Body of pancreas (tissue), 4 donors: Measurements from ENCODE around the gene KIF19.

Source experiments
- POLR2A ChIP-seq, 3 donors: fragments of 450-650 bp; IDR thresholded peaks; one replicate each; pipeline ENCODE4 v1.6.1; 2016; ENCODE audit warnings: antibody characterized with exemption in 3 of 3, mild to moderate bottlenecking in 2 of 3
- TF ChIP-seq, protein P1 (sequence below), 7 experiments: fragments of 450-650 bp in 4 of 7; fragments of 200-600 bp in 3 of 7; sonication (generic) in 3 of 7; IDR thresholded peaks; one replicate each; pipeline ENCODE4 v1.5.1; 2016 to 2019; ENCODE audit warnings: antibody characterized with exemption in 7 of 7

DNA sequence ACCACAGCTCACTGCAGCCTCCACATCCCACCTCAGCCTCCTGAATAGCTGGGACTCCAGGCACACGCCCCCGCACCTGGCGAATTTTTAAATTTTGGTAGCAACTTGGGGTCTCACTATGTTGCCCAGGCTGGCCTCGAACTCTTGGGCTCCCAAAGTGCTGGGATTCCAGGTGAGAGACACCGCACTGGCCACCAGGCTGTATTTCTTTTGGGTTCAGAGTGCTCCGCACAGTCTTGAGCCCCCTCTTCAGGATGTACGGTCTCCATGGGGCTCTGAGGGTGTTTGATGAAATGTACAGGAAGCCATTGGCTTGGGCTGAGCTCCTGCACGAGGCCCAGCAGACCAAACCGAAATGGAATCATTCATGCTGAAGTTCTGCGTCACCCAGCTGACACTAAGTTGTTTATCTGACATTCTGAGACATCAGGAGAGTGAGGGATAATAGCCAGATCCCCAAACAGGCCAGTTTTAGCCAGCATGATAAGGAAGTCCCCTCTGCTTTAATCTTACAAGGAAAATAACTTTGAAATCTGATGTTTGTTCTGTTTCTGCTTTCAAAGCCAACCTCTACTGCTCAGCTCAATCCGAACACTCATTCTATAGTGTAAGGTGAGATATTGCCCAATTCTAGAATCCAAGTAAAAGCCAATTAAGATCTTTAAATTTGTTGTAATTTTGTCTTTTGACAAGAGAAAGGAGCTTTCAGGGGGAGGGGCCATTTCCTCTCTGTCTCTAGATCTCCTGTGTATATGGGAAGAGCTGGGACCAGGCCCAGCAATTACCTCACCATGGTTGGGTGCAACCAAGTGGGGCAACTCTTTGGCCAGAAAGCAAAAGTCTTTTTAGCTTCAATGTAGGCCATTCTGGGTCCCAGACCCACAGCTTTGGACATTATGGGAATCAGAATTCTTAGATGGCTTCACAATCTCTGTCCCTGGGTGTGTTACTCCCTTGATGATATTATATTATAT, 64.9 kb downstream of the KIF19 start:
- TF ChIP-seq, protein P1, sequence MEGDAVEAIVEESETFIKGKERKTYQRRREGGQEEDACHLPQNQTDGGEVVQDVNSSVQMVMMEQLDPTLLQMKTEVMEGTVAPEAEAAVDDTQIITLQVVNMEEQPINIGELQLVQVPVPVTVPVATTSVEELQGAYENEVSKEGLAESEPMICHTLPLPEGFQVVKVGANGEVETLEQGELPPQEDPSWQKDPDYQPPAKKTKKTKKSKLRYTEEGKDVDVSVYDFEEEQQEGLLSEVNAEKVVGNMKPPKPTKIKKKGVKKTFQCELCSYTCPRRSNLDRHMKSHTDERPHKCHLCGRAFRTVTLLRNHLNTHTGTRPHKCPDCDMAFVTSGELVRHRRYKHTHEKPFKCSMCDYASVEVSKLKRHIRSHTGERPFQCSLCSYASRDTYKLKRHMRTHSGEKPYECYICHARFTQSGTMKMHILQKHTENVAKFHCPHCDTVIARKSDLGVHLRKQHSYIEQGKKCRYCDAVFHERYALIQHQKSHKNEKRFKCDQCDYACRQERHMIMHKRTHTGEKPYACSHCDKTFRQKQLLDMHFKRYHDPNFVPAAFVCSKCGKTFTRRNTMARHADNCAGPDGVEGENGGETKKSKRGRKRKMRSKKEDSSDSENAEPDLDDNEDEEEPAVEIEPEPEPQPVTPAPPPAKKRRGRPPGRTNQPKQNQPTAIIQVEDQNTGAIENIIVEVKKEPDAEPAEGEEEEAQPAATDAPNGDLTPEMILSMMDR (IDR thresholded peaks at IDR 0.05), result no peak
- TF ChIP-seq POLR2A (IDR thresholded peaks at IDR 0.05), result no peak
